ENCODE data around the gene TRIM72.

The TRIM72 gene

GRCh38 chr16:31273187-31273586, 59.3 kb downstream of the TRIM72 start:
- no peaks in the 10 kb centered on the region for H3K27me3 ChIP-seq (ENCODE audit: low read length)
- no peak overlapping the region for H3K4me3 ChIP-seq (ENCODE audit: insufficient read depth, low read length, poor library complexity, severe bottlenecking)
- no peak for TF ChIP-seq EZH2phosphoT487 (conservative IDR thresholded peaks at IDR 0.05; ENCODE audit: low read length)
- TF ChIP-seq CTCF (IDR thresholded peaks at IDR 0.05; ENCODE audit: insufficient read depth, low read length, poor library complexity, severe bottlenecking), result no peak
- no peak overlapping the region for H3K9ac ChIP-seq (ENCODE audit: low read length)
- H3F3A ChIP-seq (ENCODE audit: insufficient read depth), result no peaks in the 10 kb centered on the region
- no peaks in the 10 kb centered on the region for H3K9me3 ChIP-seq (ENCODE audit: insufficient read depth, low read length)
- no peaks in the 10 kb centered on the region for H3K79me2 ChIP-seq (ENCODE audit: insufficient read depth, low read length)
- no peak overlapping the region for H3K4me2 ChIP-seq (ENCODE audit: low read depth, low read length, poor library complexity, severe bottlenecking)
- H3K27ac ChIP-seq (ENCODE audit: low read depth, low read length), result no peak overlapping the region
- no peak overlapping the region for H2AFZ ChIP-seq (ENCODE audit: low read depth, low read length, severe bottlenecking)
- no peaks in the 10 kb centered on the region for H3K36me3 ChIP-seq (ENCODE audit: low read length)
- no peaks in the 10 kb centered on the region for H4K20me1 ChIP-seq (ENCODE audit: low read depth, low read length)
- no peaks in the 10 kb centered on the region for H3K9me2 ChIP-seq (replicated peaks; ENCODE audit: insufficient read depth, low read length)

- TF ChIP-seq CTCF (IDR thresholded peaks at IDR 0.05; ENCODE audit: insufficient read depth, low read length, poor library complexity, severe bottlenecking), result no peak
- no peak for TF ChIP-seq EZH2phosphoT487 (conservative IDR thresholded peaks at IDR 0.05; ENCODE audit: low read length)
- Histone ChIP-seq H3K4me2 (ENCODE audit: low read depth, low read length, poor library complexity, severe bottlenecking) (no peak overlapping the region), H3K4me3 (ENCODE audit: insufficient read depth, low read length, poor library complexity, severe bottlenecking) (no peak overlapping the region), H2AFZ (ENCODE audit: low read depth, low read length, severe bottlenecking) (no peak overlapping the region), H3K36me3 (ENCODE audit: low read length) (no peaks in the 10 kb centered on the region), H3K27ac (ENCODE audit: low read depth, low read length) (no peak overlapping the region), H3F3A (ENCODE audit: insufficient read depth) (no peaks in the 10 kb centered on the region), H3K9me3 (ENCODE audit: insufficient read depth, low read length) (no peaks in the 10 kb centered on the region), H4K20me1 (ENCODE audit: low read depth, low read length) (no peaks in the 10 kb centered on the region), H3K27me3 (ENCODE audit: low read length) (no peaks in the 10 kb centered on the region), H3K79me2 (ENCODE audit: insufficient read depth, low read length) (no peaks in the 10 kb centered on the region), H3K9me2 (replicated peaks; ENCODE audit: insufficient read depth, low read length) (no peaks in the 10 kb centered on the region), H3K9ac (ENCODE audit: low read length) (no peak overlapping the region)
Observed at GRCh38 chr16:31273676-31274075, 59.8 kb downstream of the TRIM72 start.

- no peaks in the 10 kb centered on the region for H3F3A ChIP-seq (ENCODE audit: insufficient read depth)
- H2AFZ ChIP-seq (ENCODE audit: low read depth, low read length, severe bottlenecking), result no peak overlapping the region
- H3K27me3 ChIP-seq (ENCODE audit: low read length), result no peaks in the 10 kb centered on the region
Observed at GRCh38 chr16:31274831-31275816, 61.2 kb downstream of the TRIM72 start.

More at GRCh38 chr16:31274831-31275816, 61.2 kb downstream of the TRIM72 start:
- Histone ChIP-seq H3K27ac (ENCODE audit: low read depth, low read length) (no peak overlapping the region), H3K4me2 (ENCODE audit: low read depth, low read length, poor library complexity, severe bottlenecking) (no peak overlapping the region), H3K79me2 (ENCODE audit: insufficient read depth, low read length) (no peaks in the 10 kb centered on the region), H3K9me3 (ENCODE audit: insufficient read depth, low read length) (no peaks in the 10 kb centered on the region), H3K9ac (ENCODE audit: low read length) (no peak overlapping the region), H4K20me1 (ENCODE audit: low read depth, low read length) (no peaks in the 10 kb centered on the region), H3K36me3 (ENCODE audit: low read length) (no peaks in the 10 kb centered on the region), H3K4me3 (ENCODE audit: insufficient read depth, low read length, poor library complexity, severe bottlenecking) (no peak overlapping the region), H3K9me2 (replicated peaks; ENCODE audit: insufficient read depth, low read length) (no peaks in the 10 kb centered on the region)
- TF ChIP-seq CTCF (IDR thresholded peaks at IDR 0.05; ENCODE audit: insufficient read depth, low read length, poor library complexity, severe bottlenecking) (no peak), EZH2phosphoT487 (conservative IDR thresholded peaks at IDR 0.05; ENCODE audit: low read length) (no peak)

All from SU-DHL-6 (cell line).